ENCODE measurements around the gene SUGCT.

SUGCT gene

DNA sequence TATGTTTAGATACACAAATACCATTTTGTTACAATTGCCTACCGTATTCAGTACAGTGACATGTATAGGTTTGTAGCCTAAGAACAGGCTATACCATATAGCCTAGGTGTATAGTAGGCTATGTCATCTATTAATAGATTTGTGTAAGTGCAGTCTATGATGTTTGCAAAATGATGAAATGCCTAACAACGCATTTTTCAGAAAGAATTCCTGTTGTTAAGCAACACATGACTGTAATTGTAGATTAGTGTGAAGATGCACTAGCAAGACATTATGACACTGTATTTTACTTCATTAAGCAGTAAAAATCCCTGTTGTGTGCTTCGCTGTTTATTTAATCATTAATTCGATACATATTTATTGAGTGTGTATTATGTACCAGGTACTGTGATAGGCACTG is 446.0 kb downstream of the SUGCT start:
- no peak overlapping the region for H3K9ac ChIP-seq (ENCODE audit: low read length)
- no peaks in the 10 kb centered on the region for H3K79me2 ChIP-seq (ENCODE audit: low read length)
- no peaks in the 10 kb centered on the region for H3K36me3 ChIP-seq (replicated peaks; ENCODE audit: insufficient read depth, low read length)
- H3F3A ChIP-seq (ENCODE audit: insufficient read depth, low read length), result no peaks in the 10 kb centered on the region
- H2AFZ ChIP-seq (ENCODE audit: low read length), result no peak overlapping the region
- H3K4me3 ChIP-seq (ENCODE audit: low read length), result no peak overlapping the region
- H3K9me3 ChIP-seq (replicated peaks; ENCODE audit: insufficient read depth, low read length), result no peaks in the 10 kb centered on the region
- no peaks in the 10 kb centered on the region for H3K9me2 ChIP-seq (replicated peaks; ENCODE audit: insufficient read depth, low read length)
- no peak overlapping the region for H3K4me2 ChIP-seq (ENCODE audit: low read depth, low read length)
- H3K27me3 ChIP-seq (replicated peaks; ENCODE audit: insufficient read depth, low read length), result no peaks in the 10 kb centered on the region
- DNase-seq, result no peak
- H3K27ac ChIP-seq (ENCODE audit: low read length), result no peak overlapping the region
- TF ChIP-seq EZH2 (optimal IDR thresholded peaks at IDR 0.05; ENCODE audit: low read depth, low read length) (no peak), EZH2phosphoT487 (IDR thresholded peaks at IDR 0.05; ENCODE audit: low read length) (no peak)
- TF ChIP-seq, protein P1, sequence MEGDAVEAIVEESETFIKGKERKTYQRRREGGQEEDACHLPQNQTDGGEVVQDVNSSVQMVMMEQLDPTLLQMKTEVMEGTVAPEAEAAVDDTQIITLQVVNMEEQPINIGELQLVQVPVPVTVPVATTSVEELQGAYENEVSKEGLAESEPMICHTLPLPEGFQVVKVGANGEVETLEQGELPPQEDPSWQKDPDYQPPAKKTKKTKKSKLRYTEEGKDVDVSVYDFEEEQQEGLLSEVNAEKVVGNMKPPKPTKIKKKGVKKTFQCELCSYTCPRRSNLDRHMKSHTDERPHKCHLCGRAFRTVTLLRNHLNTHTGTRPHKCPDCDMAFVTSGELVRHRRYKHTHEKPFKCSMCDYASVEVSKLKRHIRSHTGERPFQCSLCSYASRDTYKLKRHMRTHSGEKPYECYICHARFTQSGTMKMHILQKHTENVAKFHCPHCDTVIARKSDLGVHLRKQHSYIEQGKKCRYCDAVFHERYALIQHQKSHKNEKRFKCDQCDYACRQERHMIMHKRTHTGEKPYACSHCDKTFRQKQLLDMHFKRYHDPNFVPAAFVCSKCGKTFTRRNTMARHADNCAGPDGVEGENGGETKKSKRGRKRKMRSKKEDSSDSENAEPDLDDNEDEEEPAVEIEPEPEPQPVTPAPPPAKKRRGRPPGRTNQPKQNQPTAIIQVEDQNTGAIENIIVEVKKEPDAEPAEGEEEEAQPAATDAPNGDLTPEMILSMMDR (IDR thresholded peaks at IDR 0.05; ENCODE audit: low read length), result no peak
- no peaks in the 10 kb centered on the region for H3K4me1 ChIP-seq (ENCODE audit: low read length)
- no peaks in the 10 kb centered on the region for H4K20me1 ChIP-seq (ENCODE audit: insufficient read depth, low read length)

DNA sequence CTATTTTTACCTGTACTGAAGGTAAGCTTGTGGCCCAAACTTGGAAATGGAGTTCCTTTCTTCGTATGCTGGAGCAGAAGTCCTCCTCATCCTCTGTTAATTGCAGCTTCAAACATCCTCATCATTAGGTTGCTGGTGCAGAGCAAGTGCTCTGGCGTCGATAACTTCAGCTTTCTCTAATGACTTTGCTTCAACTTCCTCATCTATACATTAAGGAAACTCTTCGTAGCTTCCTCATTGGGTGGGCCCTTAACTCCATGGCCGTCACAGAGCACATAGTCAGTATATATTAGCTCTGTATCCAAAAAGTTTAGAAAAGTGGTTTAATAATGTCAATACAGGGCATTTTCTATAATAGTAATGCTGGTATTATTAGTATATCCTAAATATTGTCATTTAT is 447.7 kb downstream of the SUGCT start:
- no peaks in the 10 kb centered on the region for H4K20me1 ChIP-seq (ENCODE audit: insufficient read depth, low read length)
- H3F3A ChIP-seq (ENCODE audit: insufficient read depth, low read length), result no peaks in the 10 kb centered on the region
- no peak overlapping the region for H3K4me2 ChIP-seq (ENCODE audit: low read depth, low read length)
- H3K36me3 ChIP-seq (replicated peaks; ENCODE audit: insufficient read depth, low read length), result no peaks in the 10 kb centered on the region
- H3K27me3 ChIP-seq (replicated peaks; ENCODE audit: insufficient read depth, low read length), result no peaks in the 10 kb centered on the region
- TF ChIP-seq EZH2 (optimal IDR thresholded peaks at IDR 0.05; ENCODE audit: low read depth, low read length) (no peak), EZH2phosphoT487 (IDR thresholded peaks at IDR 0.05; ENCODE audit: low read length) (no peak)
- TF ChIP-seq, protein P1 (IDR thresholded peaks at IDR 0.05; ENCODE audit: low read length), result no peak
- no peaks in the 10 kb centered on the region for H3K9me3 ChIP-seq (replicated peaks; ENCODE audit: insufficient read depth, low read length)
- no peak overlapping the region for H3K9ac ChIP-seq (ENCODE audit: low read length)
- no peaks in the 10 kb centered on the region for H3K4me1 ChIP-seq (ENCODE audit: low read length)
- no peaks in the 10 kb centered on the region for H3K9me2 ChIP-seq (replicated peaks; ENCODE audit: insufficient read depth, low read length)
- DNase-seq, result no peak
- no peak overlapping the region for H3K27ac ChIP-seq (ENCODE audit: low read length)
- no peak overlapping the region for H3K4me3 ChIP-seq (ENCODE audit: low read length)
- no peak overlapping the region for H2AFZ ChIP-seq (ENCODE audit: low read length)
- H3K79me2 ChIP-seq (ENCODE audit: low read length), result no peaks in the 10 kb centered on the region

DNA sequence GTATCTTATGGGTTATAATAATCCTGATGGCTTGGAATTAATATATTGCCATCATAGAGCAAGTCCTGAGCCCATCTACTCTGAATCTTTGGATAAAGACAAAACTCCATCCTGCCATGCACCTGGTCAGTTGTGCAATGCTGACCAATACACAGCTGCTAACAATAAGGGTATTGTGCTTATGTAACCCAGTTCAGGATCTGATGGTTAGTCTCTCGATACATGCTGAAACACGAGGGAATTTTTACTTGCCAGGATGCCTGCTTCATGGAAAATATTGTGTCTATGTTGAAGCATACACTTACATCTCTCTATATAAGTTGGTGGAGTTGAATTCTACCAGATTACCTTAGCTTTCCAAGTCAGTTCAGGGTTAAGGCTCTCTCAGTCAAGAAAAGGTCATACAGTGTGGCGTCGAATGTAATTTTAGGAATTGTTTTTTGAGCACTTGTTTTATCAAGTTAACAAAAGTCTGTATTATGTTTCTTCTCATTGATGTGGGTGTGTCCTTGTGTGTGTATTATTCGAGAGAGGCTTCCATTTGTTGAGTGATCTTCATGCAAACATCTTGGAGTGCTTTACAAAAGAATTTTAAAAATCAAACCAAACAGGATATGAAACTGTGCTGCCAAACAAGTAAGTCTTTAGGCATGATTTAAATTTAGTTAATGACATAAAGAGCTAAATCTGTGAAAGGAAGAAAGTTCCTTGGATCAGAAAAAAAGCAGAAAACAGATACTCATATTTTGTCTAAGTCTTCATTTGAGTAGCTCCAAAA is 449.1 kb downstream of the SUGCT start:
- Histone ChIP-seq H4K20me1 (ENCODE audit: insufficient read depth, low read length) (no peaks in the 10 kb centered on the region), H3K79me2 (ENCODE audit: low read length) (no peaks in the 10 kb centered on the region), H3K9me2 (replicated peaks; ENCODE audit: insufficient read depth, low read length) (no peaks in the 10 kb centered on the region), H2AFZ (ENCODE audit: low read length) (no peak overlapping the region), H3K27me3 (replicated peaks; ENCODE audit: insufficient read depth, low read length) (no peaks in the 10 kb centered on the region), H3K9ac (ENCODE audit: low read length) (no peak overlapping the region), H3K9me3 (replicated peaks; ENCODE audit: insufficient read depth, low read length) (no peaks in the 10 kb centered on the region), H3F3A (ENCODE audit: insufficient read depth, low read length) (no peaks in the 10 kb centered on the region), H3K36me3 (replicated peaks; ENCODE audit: insufficient read depth, low read length) (no peaks in the 10 kb centered on the region), H3K27ac (ENCODE audit: low read length) (no peak overlapping the region), H3K4me3 (ENCODE audit: low read length) (no peak overlapping the region), H3K4me1 (ENCODE audit: low read length) (no peaks in the 10 kb centered on the region), H3K4me2 (ENCODE audit: low read depth, low read length) (no peak overlapping the region)
- TF ChIP-seq, protein P1 (IDR thresholded peaks at IDR 0.05; ENCODE audit: low read length), result no peak
- TF ChIP-seq EZH2 (optimal IDR thresholded peaks at IDR 0.05; ENCODE audit: low read depth, low read length), result no peak
- no peak for TF ChIP-seq EZH2phosphoT487 (IDR thresholded peaks at IDR 0.05; ENCODE audit: low read length)
- DNase-seq, result no peak
